GM10847 (cell line): ENCODE data around the gene LTF.

Experiments used
- POLR2A ChIP-seq: IDR thresholded peaks from 2 replicates; pipeline ENCODE4 v1.6.1; 2011; ENCODE audit not compliant: insufficient read length; ENCODE audit errors: extremely low read depth

LTF gene

DNA sequence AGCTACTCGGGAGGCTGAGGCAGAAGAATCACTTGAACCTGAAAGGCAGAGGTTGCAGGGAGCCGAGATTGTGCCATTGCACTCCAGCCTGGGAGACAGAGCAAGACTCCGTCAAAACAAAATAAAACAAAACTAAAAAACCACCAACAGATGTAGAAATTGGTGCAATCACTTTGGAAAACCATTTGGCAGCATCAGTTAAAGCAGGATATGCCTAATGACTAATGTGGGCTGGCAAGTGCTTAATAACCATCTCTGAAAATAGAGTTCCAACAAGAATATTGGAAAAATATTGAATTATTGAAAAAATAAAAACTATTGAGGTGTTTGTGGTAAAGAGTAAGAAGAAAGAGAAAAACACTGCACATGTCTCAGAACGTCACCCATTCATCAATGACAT lies 16.9 kb upstream of the LTF start:
- no peak for TF ChIP-seq POLR2A

DNA sequence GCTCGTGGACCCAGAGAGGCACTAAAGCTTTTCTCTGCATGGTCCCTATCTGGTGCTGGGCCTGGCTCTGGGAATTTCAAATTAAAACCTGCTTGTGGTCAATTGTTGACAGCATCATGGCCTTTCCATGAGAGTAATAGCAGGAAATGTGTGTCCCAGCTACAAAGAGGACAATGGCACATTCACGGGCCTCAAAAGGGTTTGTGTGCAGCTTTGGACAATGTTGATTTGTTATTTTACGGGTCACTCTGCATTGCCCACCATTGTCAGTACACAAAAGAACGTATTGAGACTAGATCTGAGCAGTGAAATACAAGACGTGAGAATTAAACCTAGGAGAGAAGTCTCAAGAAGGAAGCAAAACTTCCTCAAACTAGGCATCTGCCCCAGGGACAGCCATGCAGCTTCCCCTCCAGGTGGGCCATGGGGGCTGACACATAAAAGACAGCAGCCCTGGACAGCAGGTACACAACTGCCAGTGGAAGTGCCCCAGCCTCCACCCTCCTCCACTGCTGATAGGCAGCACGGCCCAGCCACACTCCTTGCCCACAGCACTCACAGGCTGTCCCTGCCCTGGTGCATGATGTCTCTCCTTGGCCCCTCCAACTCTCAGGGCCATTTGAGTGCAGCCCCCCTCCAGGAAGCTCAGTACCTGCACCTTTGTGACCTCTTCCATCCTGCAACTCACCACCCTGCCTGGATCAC lies 15.9 kb upstream of the LTF start:
- TF ChIP-seq POLR2A: no peak

DNA sequence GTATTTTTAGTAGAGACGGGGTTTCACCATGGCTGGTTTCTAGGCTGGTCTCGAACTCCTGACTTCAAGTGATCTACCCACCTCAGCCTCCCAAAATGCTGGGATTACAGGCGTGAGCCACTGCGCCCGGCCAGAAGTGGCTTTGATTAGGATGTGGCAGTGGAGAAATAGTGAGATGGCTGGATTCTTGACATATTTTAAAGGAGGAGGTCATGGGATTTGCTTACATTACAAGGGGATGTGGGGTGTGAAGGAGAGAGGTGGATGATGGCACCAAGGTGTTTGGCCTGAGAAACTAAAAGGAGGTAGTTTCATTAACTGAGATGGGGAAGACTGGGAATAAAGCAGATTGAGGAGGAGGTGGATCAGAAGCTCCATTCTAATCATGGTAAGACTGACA lies 15.0 kb upstream of the LTF start:
- no peak for TF ChIP-seq POLR2A

DNA sequence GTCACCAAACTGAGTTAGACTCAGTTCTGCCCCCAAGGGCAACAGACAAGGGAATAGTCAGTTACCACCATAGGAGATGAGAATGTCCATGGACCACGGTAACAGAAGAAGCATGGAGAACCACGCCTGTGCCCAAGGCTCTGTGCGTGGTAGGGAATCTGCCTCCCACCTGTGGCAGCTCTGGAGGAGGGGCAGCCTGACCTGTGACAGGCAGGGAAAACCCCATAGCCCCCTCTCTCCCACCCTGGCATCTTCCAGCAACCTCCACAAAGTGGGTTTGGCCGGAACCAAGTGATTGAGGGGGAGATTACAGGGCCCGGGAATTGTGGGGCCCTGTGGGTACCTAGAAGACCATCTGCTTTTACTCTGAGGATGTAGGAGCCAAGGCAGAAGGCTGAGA lies 14.3 kb upstream of the LTF start:
- TF ChIP-seq POLR2A: no peak

- TF ChIP-seq POLR2A: no peak
Observed at GRCh38 chr3:46478341-46478740, 13.6 kb upstream of the LTF start.

- TF ChIP-seq POLR2A: no peak
Observed at GRCh38 chr3:46477756-46478155, 13.1 kb upstream of the LTF start.

DNA sequence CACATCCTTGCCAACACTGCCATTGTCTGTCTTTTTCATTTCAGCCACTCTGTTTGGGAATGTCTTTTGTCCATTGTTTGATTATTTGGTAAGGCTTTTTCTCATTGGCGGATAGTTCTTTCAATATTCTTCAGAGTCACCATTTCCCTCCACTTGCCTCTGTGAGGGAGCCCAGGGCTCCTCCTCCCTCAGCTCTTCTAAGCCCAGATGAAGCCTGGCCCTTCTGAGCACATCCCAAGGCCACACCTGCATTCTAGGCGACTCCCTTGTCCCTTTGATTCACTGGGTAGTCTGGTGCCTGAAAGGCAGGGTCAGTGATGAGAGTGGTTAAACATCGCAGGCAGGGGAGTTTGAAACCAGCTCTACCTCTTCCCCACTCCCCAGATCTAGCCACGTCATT lies 12.4 kb upstream of the LTF start:
- TF ChIP-seq POLR2A: no peak

DNA sequence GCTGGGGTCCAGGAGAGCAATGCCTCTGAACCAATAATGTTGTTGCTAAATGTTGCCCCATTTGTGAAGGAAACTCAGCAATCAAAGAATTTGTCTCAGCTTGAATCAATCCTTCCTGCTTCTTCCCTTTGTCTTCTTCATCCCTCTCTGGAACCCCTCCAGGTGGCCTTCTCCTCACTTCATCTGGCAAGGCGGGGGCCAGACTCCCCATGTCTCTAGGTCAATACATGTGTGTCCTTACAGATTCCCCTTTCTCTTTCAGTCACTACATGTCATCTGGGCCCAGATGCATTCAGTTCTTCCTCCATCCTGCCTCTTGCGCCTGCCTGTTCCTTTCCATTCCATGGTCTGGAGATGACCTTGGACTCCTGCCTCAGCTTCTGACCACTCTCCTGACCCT lies 8.0 kb upstream of the LTF start:
- TF ChIP-seq POLR2A: no peak

DNA sequence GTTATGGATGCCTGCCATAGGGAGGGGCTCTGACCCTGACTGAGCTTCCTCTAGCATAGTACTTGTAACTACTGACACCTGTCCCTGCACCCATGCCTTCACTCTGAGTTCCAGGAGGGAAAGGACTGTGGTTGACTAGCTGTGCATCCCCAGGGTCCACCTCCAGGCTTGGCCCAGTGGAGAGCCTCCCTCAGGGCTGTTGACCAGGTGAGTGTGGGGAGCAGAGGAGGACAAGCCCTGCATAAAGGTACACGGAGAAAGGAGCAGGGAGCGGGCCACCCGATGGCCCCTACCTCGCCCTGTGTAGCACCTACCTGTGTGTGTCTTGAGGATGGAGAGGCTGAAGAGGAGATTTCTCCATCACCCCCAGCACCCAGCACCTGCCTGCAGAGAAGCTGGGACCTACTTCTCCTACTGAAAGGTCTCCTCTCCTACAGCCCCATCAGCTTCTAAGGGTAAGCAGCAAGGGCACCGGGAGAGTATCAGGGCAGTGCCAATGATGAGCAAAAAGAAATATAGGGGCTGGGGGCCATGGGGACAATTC lies 6.7 kb upstream of the LTF start:
- no peak for TF ChIP-seq POLR2A

DNA sequence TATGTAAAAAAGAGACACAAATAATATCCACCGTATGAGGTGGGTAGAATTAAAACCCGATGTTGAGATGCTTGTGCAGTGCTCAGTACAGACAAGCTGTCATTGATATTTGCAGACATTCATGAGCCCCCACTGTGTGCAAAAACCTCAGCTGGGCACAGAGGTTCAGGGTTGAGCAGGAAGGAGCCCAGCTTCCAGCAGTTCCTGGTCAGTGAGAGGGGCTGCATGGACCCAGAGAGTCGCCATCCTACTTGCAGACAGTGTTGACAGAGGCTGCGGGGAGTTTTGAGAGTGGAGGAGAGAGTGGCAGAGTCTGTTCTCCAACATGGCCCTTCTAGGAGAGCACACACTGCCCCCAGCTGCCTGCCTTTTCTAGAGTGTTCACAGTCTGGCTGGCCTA lies 6.1 kb upstream of the LTF start:
- no peak for TF ChIP-seq POLR2A

DNA sequence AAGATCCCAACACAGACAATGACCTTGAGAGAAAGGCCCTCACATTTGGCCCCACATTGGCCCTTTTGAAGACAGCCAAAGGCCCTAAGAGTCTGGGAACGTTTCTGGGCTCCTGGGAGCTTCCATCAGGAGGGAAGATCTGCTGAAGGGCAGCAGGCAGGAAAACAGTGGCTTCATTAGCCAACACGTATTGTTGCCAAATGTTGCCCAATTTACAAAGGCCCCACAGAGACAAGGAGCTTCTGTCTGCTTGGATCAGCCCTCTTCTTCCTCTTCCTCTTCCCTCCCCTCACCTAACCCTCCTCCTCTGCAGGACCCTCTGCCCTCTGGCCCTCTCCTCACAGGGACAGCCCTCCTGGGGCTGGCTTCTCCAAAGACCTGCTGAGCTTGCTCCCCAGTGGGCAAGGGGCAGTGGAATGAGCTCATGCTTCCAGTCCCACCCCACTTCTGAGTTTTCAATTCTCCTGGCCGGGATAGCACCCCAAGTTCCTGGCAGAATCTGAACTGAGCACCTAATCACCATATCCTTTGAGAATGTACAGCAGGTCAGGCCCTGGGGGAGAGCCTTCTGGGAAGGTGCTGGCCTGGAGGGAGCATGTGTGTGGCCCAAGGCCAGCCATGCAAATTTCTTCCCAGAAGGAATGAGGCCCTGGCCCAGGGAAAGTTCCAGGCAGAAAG lies 5.1 kb upstream of the LTF start:
- TF ChIP-seq POLR2A: no peak

- TF ChIP-seq POLR2A: no peak
Observed at GRCh38 chr3:46468753-46469600, 4.3 kb upstream of the LTF start.

DNA sequence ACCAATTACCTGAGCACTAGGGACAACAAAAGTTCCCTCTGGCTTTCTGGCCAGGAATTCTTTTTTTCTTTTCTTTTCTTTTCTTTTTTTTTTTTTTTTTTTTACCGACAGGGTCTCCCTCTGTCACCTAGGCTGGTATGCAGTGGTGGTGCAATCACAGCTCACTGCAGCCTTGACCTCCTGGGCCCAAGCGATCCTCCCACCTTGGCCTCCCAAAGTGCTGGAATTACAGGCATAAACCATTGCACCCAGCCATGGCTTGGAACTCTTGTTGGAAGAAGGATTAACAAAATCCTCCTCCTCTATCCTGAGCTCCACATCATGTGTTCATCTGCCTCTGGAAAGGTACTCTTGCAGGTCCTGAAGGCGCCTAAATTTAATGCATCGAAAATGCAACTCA lies 2.9 kb upstream of the LTF start:
- TF ChIP-seq POLR2A: no peak

GRCh38 chr3:46466871-46467403 lies 2.2 kb upstream of the LTF start:
- TF ChIP-seq POLR2A: no peak

DNA sequence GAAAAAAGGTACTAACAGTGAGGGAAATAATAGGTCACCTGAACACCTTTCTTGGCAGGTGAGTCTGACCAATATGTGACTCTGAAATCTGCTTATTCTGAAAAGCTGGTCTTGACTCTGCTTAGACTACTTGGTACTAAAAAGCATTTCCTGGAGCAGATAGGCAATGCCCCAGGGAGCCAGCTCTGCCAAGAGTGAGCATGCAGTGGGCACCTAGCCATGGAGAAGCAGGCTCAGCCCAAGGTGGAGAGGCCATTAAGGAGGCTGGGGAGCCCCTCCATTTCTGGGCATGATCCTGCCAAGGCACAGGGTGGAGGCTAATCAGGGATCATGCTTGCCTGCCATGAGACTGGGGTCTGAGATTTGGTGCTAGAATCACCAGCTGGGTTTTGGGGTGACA lies 1.6 kb upstream of the LTF start:
- no peak for TF ChIP-seq POLR2A

GRCh38 chr3:46465196-46465520 lies 453 bp upstream of the LTF start:
- no peak for TF ChIP-seq POLR2A

- TF ChIP-seq POLR2A: no peak
Observed at GRCh38 chr3:46463868-46464241, 850 bp downstream of the LTF start.
